WTC11 (cell line): Measurements from ENCODE around the gene CAPN13. TPM values are rescaled to one million over a fixed set of nuclear protein-coding genes. Genes with fewer than 3 reads are reported as not detected.

ENCODE experiments used
- ATAC-seq: fragments of 200-7000 bp; cut with Tn5 transposase; 2 replicates; pipeline ENCODE4 v1.10.0; 2021; ENCODE audit warnings: mild to moderate bottlenecking, moderate library complexity
- CTCF ChIA-PET: fragments of 300-600 bp; sonication (Branson Sonifier 250); formaldehyde crosslinking; loops from one replicate; lab custom pipeline; 2021; ENCODE audit warnings: antibody characterized with exemption; lab: Charles Lee
- POLR2A ChIA-PET: fragments of 350-600 bp; sonication (Branson Sonifier 250); formaldehyde crosslinking; loops from one replicate; lab custom pipeline; 2021; ENCODE audit warnings: antibody characterized with exemption; lab: Charles Lee
- DNase-seq: peaks from one replicate; pipeline ENCODE4 v3.0.0; 2021; ENCODE audit warnings: low spot score
- H3K27ac Mint-ChIP-seq: 2 replicates; pipeline ENCODE4 v1.8.0; 2021; ENCODE audit warnings: mixed read lengths
- H3K27me3 Mint-ChIP-seq: 2 replicates; pipeline ENCODE4 v1.8.0; 2021; ENCODE audit warnings: low read depth, mild to moderate bottlenecking, moderate library complexity, mixed read lengths
- H3K36me3 Mint-ChIP-seq: 2 replicates; pipeline ENCODE4 v1.8.0; 2021; ENCODE audit warnings: mixed read lengths
- H3K4me1 Mint-ChIP-seq: 2 replicates; pipeline ENCODE4 v1.8.0; 2022; ENCODE audit warnings: mixed read lengths
- H3K4me3 Mint-ChIP-seq: 2 replicates; pipeline ENCODE4 v1.8.0; 2021; ENCODE audit warnings: mild to moderate bottlenecking, moderate library complexity, mixed read lengths
- H3K9me3 Mint-ChIP-seq: 2 replicates; pipeline ENCODE4 v1.8.0; 2021; ENCODE audit warnings: mixed read lengths
- CREM ChIP-seq: sonication (generic); formaldehyde crosslinking; IDR thresholded peaks from 2 replicates; pipeline ENCODE4 v1.8.1; 2022; ENCODE audit warnings: mild to moderate bottlenecking, missing genetic modification reagents, moderate library complexity
- FOXK1 ChIP-seq: sonication (generic); formaldehyde crosslinking; IDR thresholded peaks from 2 replicates; pipeline ENCODE4 v1.8.0; 2022; ENCODE audit warnings: mild to moderate bottlenecking, moderate library complexity, missing genetic modification reagents
- FOXP1 ChIP-seq: sonication (generic); formaldehyde crosslinking; IDR thresholded peaks from 2 replicates; pipeline ENCODE4 v1.8.0; 2022; ENCODE audit warnings: missing genetic modification reagents, mild to moderate bottlenecking, moderate library complexity, borderline replicate concordance
- GRHL2 ChIP-seq: fragments of 250-450 bp; sonication (Bioruptor Pico); IDR thresholded peaks from 2 replicates; pipeline ENCODE4 v1.8.0; 2022; ENCODE audit warnings: mild to moderate bottlenecking, moderate library complexity; ENCODE audit not compliant: insufficient replicate concordance, severe bottlenecking
- HMGA2 ChIP-seq: fragments of 250-450 bp; sonication (Bioruptor Pico); IDR thresholded peaks from 2 replicates; pipeline ENCODE4 v1.4.0; 2021; ENCODE audit warnings: mild to moderate bottlenecking, moderate library complexity
- JAZF1 ChIP-seq: fragments of 250-450 bp; sonication (Bioruptor Pico); IDR thresholded peaks from 2 replicates; pipeline ENCODE4 v1.9.0; 2021; ENCODE audit warnings: moderate library complexity, mild to moderate bottlenecking, inconsistent platforms
- KAT7 ChIP-seq: sonication (generic); formaldehyde crosslinking; IDR thresholded peaks from 2 replicates; pipeline ENCODE4 v1.8.1; 2023; ENCODE audit warnings: missing genetic modification reagents, mild to moderate bottlenecking, borderline replicate concordance
- MYBL2 ChIP-seq: sonication (generic); formaldehyde crosslinking; IDR thresholded peaks from 2 replicates; pipeline ENCODE4 v1.8.1; 2023; ENCODE audit warnings: mild to moderate bottlenecking, moderate library complexity, missing genetic modification reagents
- NFATC4 ChIP-seq: fragments of 250-450 bp; sonication (Bioruptor Pico); IDR thresholded peaks from 2 replicates; pipeline ENCODE4 v1.9.0; 2021; ENCODE audit warnings: mild to moderate bottlenecking
- OVOL2 ChIP-seq: fragments of 250-450 bp; sonication (Bioruptor Pico); IDR thresholded peaks from 2 replicates; pipeline ENCODE4 v1.9.0; 2021; ENCODE audit warnings: mild to moderate bottlenecking, borderline replicate concordance
- RORB ChIP-seq: fragments of 250-450 bp; sonication (Bioruptor Pico); IDR thresholded peaks from 2 replicates; pipeline ENCODE4 v1.9.0; 2021; ENCODE audit warnings: mild to moderate bottlenecking
- SMAD3 ChIP-seq: sonication (generic); formaldehyde crosslinking; IDR thresholded peaks from 2 replicates; pipeline ENCODE4 v1.8.0; 2022; ENCODE audit warnings: missing genetic modification reagents, mild to moderate bottlenecking, borderline replicate concordance
- SOX15 ChIP-seq: fragments of 250-450 bp; sonication (Bioruptor Pico); IDR thresholded peaks from 2 replicates; pipeline ENCODE4 v1.9.0; 2021; ENCODE audit warnings: mild to moderate bottlenecking
- STAT6 ChIP-seq: sonication (generic); formaldehyde crosslinking; conservative IDR thresholded peaks from 2 replicates; pipeline ENCODE4 v1.8.1; 2023; ENCODE audit warnings: mild to moderate bottlenecking, low read depth, missing genetic modification reagents, moderate library complexity
- TEAD4 ChIP-seq: sonication (generic); formaldehyde crosslinking; IDR thresholded peaks from 2 replicates; pipeline ENCODE4 v1.8.0; 2022; ENCODE audit warnings: mild to moderate bottlenecking, missing genetic modification reagents
- TP53 ChIP-seq: sonication (generic); formaldehyde crosslinking; IDR thresholded peaks from 2 replicates; pipeline ENCODE4 v1.8.1; 2023; ENCODE audit warnings: mild to moderate bottlenecking, missing genetic modification reagents
- ZNF232 ChIP-seq: sonication (generic); formaldehyde crosslinking; IDR thresholded peaks from 2 replicates; pipeline ENCODE4 v1.8.0; 2022; ENCODE audit warnings: mild to moderate bottlenecking, missing genetic modification reagents
- ZNF317 ChIP-seq: sonication (generic); formaldehyde crosslinking; IDR thresholded peaks from 2 replicates; pipeline ENCODE4 v1.8.1; 2023; ENCODE audit warnings: low read depth, mild to moderate bottlenecking, moderate library complexity, missing genetic modification reagents, borderline replicate concordance
- ZSCAN18 ChIP-seq: fragments of 250-450 bp; sonication (Bioruptor Pico); IDR thresholded peaks from 2 replicates; pipeline ENCODE4 v2.1.2; 2022; ENCODE audit warnings: mild to moderate bottlenecking, moderate library complexity
- total RNA-seq: library from RNA; stranded (reverse); gene quantifications from 3 replicates; pipeline ENCODE4 v1.2.3, GENCODE V29; 2021
- TF ChIP-seq, protein P1 (sequence below): sonication (generic); formaldehyde crosslinking; IDR thresholded peaks from 2 replicates; pipeline ENCODE4 v1.8.0; 2023; ENCODE audit warnings: mild to moderate bottlenecking, missing genetic modification reagents
- TF ChIP-seq, protein P2 (sequence below): sonication (generic); formaldehyde crosslinking; IDR thresholded peaks from 2 replicates; pipeline ENCODE4 v1.8.0; 2022; ENCODE audit warnings: mild to moderate bottlenecking, missing genetic modification reagents
- TF ChIP-seq, protein P3 (sequence below): sonication (generic); formaldehyde crosslinking; IDR thresholded peaks from 2 replicates; pipeline ENCODE4 v1.8.1; 2022; ENCODE audit warnings: low read depth, mild to moderate bottlenecking, moderate library complexity, missing genetic modification reagents, borderline replicate concordance

Gene CAPN13
- total RNA-seq, 1 experiment from 2014 or later = 1.7 TPM

DNA sequence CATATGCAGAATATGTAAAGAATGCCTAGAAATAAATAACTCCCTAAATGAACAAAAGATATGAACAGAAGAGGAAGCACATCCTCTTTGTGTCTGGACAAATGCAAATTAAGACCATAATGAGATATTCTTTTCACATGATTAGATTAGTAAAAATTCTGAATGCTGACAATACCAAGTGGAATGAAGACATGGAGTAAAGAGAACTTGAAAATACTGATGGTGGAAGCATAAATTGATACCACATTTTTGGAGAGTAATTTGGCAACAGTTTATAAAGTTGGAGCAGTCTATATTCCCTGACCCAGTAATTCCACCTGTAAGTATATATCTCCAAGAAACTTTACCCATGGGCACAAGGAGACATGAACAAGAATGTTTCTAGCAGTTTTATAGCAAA lies 130.0 kb downstream of the CAPN13 start:
- no peaks in the 10 kb centered on the region for H3K36me3 Mint-ChIP-seq
- H3K27ac Mint-ChIP-seq = no peak overlapping the region
- H3K9me3 Mint-ChIP-seq = peaks cover 3% of the 10 kb centered on the region; the same call in 1 of the 2 replicates
- H3K27me3 Mint-ChIP-seq = no peaks in the 10 kb centered on the region
- ChIA-PET POLR2A (no interaction called here), CTCF (interaction anchor here (0.8 kb wide), 1 partner anchor 17 kb away, joined by 3 read pairs; no protein-coding TSS in a partner anchor)
- H3K4me1 Mint-ChIP-seq = no peaks in the 10 kb centered on the region
- DNase-seq (no peak), ATAC-seq (no peak)
- H3K4me3 Mint-ChIP-seq = no peak overlapping the region
- TF ChIP-seq, protein P1, sequence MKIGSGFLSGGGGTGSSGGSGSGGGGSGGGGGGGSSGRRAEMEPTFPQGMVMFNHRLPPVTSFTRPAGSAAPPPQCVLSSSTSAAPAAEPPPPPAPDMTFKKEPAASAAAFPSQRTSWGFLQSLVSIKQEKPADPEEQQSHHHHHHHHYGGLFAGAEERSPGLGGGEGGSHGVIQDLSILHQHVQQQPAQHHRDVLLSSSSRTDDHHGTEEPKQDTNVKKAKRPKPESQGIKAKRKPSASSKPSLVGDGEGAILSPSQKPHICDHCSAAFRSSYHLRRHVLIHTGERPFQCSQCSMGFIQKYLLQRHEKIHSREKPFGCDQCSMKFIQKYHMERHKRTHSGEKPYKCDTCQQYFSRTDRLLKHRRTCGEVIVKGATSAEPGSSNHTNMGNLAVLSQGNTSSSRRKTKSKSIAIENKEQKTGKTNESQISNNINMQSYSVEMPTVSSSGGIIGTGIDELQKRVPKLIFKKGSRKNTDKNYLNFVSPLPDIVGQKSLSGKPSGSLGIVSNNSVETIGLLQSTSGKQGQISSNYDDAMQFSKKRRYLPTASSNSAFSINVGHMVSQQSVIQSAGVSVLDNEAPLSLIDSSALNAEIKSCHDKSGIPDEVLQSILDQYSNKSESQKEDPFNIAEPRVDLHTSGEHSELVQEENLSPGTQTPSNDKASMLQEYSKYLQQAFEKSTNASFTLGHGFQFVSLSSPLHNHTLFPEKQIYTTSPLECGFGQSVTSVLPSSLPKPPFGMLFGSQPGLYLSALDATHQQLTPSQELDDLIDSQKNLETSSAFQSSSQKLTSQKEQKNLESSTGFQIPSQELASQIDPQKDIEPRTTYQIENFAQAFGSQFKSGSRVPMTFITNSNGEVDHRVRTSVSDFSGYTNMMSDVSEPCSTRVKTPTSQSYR = no peak
- TF ChIP-seq OVOL2 (CRISPR knock-in tag) (no peak), KAT7 (CRISPR knock-in tag) (no peak), ZNF317 (CRISPR knock-in tag) (no peak), ZSCAN18 (CRISPR knock-in tag) (no peak), CREM (no peak)

GRCh38 chr2:30675758-30676157 lies 131.5 kb downstream of the CAPN13 start:
- H3K36me3 Mint-ChIP-seq = peaks cover 4% of the 10 kb centered on the region
- no peak overlapping the region for H3K27ac Mint-ChIP-seq
- POLR2A ChIA-PET = no interaction called here
- TF ChIP-seq ZNF232 (CRISPR knock-in tag) (no peak), STAT6 (CRISPR knock-in tag) (no peak), GRHL2 (CRISPR knock-in tag) (no peak), TEAD4 (no peak), RORB (CRISPR knock-in tag) (no peak), JAZF1 (CRISPR knock-in tag) (no peak), HMGA2 (CRISPR knock-in tag) (no peak), TP53 (CRISPR knock-in tag) (no peak), KAT7 (CRISPR knock-in tag) (no peak), SOX15 (CRISPR knock-in tag) (no peak), NFATC4 (CRISPR knock-in tag) (no peak), FOXK1 (CRISPR knock-in tag) (no peak), FOXP1 (no peak), SMAD3 (CRISPR knock-in tag) (no peak), MYBL2 (CRISPR knock-in tag) (no peak)
- TF ChIP-seq, protein P2, sequence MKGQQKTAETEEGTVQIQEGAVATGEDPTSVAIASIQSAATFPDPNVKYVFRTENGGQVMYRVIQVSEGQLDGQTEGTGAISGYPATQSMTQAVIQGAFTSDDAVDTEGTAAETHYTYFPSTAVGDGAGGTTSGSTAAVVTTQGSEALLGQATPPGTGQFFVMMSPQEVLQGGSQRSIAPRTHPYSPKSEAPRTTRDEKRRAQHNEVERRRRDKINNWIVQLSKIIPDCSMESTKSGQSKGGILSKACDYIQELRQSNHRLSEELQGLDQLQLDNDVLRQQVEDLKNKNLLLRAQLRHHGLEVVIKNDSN (CRISPR knock-in tag) = no peak
- TF ChIP-seq, protein P3, sequence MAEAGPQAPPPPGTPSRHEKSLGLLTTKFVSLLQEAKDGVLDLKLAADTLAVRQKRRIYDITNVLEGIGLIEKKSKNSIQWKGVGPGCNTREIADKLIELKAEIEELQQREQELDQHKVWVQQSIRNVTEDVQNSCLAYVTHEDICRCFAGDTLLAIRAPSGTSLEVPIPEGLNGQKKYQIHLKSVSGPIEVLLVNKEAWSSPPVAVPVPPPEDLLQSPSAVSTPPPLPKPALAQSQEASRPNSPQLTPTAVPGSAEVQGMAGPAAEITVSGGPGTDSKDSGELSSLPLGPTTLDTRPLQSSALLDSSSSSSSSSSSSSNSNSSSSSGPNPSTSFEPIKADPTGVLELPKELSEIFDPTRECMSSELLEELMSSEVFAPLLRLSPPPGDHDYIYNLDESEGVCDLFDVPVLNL (CRISPR knock-in tag) = no peak
- no peaks in the 10 kb centered on the region for H3K4me1 Mint-ChIP-seq
- H3K4me3 Mint-ChIP-seq = no peak overlapping the region
- no peaks in the 10 kb centered on the region for H3K27me3 Mint-ChIP-seq
- no peak for DNase-seq
- peaks cover 14% of the 10 kb centered on the region for H3K9me3 Mint-ChIP-seq
- no peak for ATAC-seq
- CTCF ChIA-PET = no interaction called here
